GM06990 (cell line): Measurements from ENCODE around the gene TRMT10A.

Experiments
- DNase-seq: peaks from one replicate; pipeline ENCODE4 v3.0.0-alpha.2; 2011; ENCODE audit not compliant: insufficient read length; ENCODE audit errors: extremely low read depth
- H3K27me3 ChIP-seq: replicated peaks from 2 replicates; pipeline ENCODE4 v1.6.0; 2011; ENCODE audit warnings: low read length; ENCODE audit not compliant: control insufficient read depth, insufficient read depth
- H3K36me3 ChIP-seq: 2 replicates; pipeline ENCODE4 v1.5.1; 2011; ENCODE audit warnings: low read length; ENCODE audit not compliant: control insufficient read depth, insufficient read depth
- H3K4me3 ChIP-seq: replicated peaks from 2 replicates; pipeline ENCODE4 v1.5.1; 2011; ENCODE audit warnings: low read depth, mild to moderate bottlenecking, control low read depth, low read length
- TF ChIP-seq, protein P1 (sequence below): IDR thresholded peaks from 2 replicates; pipeline ENCODE4 v1.5.1; 2011; ENCODE audit warnings: low read length, control low read depth, mild to moderate bottlenecking, inconsistent platforms; ENCODE audit not compliant: insufficient read depth, poor library complexity, severe bottlenecking

The TRMT10A gene, protein sequence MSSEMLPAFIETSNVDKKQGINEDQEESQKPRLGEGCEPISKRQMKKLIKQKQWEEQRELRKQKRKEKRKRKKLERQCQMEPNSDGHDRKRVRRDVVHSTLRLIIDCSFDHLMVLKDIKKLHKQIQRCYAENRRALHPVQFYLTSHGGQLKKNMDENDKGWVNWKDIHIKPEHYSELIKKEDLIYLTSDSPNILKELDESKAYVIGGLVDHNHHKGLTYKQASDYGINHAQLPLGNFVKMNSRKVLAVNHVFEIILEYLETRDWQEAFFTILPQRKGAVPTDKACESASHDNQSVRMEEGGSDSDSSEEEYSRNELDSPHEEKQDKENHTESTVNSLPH

DNA sequence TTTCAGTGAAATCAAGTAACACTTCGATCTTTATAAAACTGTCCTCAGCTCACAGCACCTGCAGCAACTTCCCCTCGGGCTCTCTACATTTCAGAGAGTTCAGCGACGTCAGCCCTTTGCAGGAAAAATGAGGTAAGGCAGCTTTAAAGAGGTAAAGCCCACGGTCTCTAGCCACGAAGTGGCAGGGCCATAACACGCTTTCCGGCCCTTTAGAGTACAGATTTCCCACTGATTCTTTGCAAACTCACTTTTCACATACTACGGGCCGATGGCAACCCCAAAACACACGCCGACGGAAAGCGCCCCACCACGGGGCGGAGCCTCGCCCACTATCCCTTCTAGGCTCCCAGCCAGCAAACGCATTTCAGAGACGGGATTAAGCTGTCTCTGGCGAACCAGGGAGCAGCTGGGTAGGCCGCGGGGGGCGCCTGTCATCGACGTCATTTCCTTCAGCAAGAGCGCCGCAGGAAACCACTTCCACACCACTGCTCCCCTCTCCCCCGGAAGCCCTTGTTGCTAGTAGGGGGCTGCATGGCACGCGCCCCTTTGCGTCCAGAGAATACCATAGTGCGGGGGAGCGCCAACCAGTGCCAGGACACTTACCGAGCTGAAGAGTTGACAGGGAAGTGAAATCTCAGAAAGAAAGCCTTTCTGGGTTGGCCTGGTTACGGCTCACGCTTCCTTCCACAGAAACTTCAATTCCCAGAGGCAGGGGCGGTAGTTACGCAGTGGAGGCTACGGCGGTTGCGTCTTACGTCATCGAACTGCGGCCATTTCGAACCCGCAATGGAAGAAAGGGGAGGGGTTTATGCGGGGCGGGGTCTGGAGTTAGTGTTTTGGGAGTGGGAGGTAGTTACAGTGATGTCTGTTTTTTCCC is at the start of gene TRMT10A:
TRMT10A (minus strand) TSS at position 730 of the 877 bp plus-strand sequence. CDS start 4,701 bp downstream, outside the sequence.
- peak; percentile 95 for DNase-seq
- H3K4me3 ChIP-seq, result peak within 1 kb of the TSS; percentile 84
- TF ChIP-seq, protein P1, sequence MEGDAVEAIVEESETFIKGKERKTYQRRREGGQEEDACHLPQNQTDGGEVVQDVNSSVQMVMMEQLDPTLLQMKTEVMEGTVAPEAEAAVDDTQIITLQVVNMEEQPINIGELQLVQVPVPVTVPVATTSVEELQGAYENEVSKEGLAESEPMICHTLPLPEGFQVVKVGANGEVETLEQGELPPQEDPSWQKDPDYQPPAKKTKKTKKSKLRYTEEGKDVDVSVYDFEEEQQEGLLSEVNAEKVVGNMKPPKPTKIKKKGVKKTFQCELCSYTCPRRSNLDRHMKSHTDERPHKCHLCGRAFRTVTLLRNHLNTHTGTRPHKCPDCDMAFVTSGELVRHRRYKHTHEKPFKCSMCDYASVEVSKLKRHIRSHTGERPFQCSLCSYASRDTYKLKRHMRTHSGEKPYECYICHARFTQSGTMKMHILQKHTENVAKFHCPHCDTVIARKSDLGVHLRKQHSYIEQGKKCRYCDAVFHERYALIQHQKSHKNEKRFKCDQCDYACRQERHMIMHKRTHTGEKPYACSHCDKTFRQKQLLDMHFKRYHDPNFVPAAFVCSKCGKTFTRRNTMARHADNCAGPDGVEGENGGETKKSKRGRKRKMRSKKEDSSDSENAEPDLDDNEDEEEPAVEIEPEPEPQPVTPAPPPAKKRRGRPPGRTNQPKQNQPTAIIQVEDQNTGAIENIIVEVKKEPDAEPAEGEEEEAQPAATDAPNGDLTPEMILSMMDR, result no peak

GRCh38 chr4:99612704-99613103 is 48.9 kb upstream of the TRMT10A start:
- Histone ChIP-seq H3K27me3 (no peaks in the 10 kb centered on the region), H3K4me3 (no peak overlapping the region), H3K36me3 (no peaks in the 10 kb centered on the region)
- no peak for DNase-seq
- TF ChIP-seq, protein P1, result no peak

More for the DNA sequence above, at the start of gene TRMT10A:
- Histone ChIP-seq H3K36me3 (no peaks in the 10 kb centered on the region), H3K27me3 (no peaks in the 10 kb centered on the region)

GRCh38 chr4:99612281-99612680 is 48.4 kb upstream of the TRMT10A start:
- H3K27me3 ChIP-seq, result no peaks in the 10 kb centered on the region
- TF ChIP-seq, protein P1, result no peak
- no peak for DNase-seq
- H3K4me3 ChIP-seq, result no peak overlapping the region
- no peaks in the 10 kb centered on the region for H3K36me3 ChIP-seq

GRCh38 chr4:99610605-99611175 is 46.9 kb upstream of the TRMT10A start:
- no peak overlapping the region for H3K4me3 ChIP-seq
- TF ChIP-seq, protein P1, result no peak
- H3K36me3 ChIP-seq, result no peaks in the 10 kb centered on the region
- DNase-seq, result no peak
- no peaks in the 10 kb centered on the region for H3K27me3 ChIP-seq

- DNase-seq, result no peak
- Histone ChIP-seq H3K36me3 (no peaks in the 10 kb centered on the region), H3K4me3 (no peak overlapping the region), H3K27me3 (no peaks in the 10 kb centered on the region)
- TF ChIP-seq, protein P1, result no peak
These were observed 44.6 kb upstream of the TRMT10A start for GRCh38 chr4:99608417-99608816.
